ENCODE data around the gene MESP1.

GRCh38 chr15:89792106-89792805, 41.2 kb upstream of the MESP1 start:
- TF ChIP-seq CTCF (IDR thresholded peaks at IDR 0.05; ENCODE audit: borderline replicate concordance, extremely low read depth, low read length, poor library complexity, severe bottlenecking) (no peak), EZH2 (IDR thresholded peaks at IDR 0.05; ENCODE audit: borderline replicate concordance, low read depth, low read length, severe bottlenecking) (no peak)
